HL-60 (cell line): ENCODE measurements around the gene C11orf91.
"Not testable (repeated sequence)": the region's sequence is repeated elsewhere in the genome, so short reads cannot be mapped to it uniquely, and the experiment has no call there.

Experiments used
- DNase-seq, 2 experiments: peaks; one replicate each; pipeline ENCODE4 v3.0.0-alpha.2; 2010 to 2020; ENCODE audit warnings: low read depth in 1 of 2, low spot score in 1 of 2
- H3K27ac ChIP-seq: fragments of 250-450 bp; sonication (Bioruptor Pico); replicated peaks from 2 replicates; pipeline ENCODE4 v1.5.1; 2020; ENCODE audit warnings: mild to moderate bottlenecking, moderate library complexity
- H3K27me3 ChIP-seq: fragments of 250-450 bp; sonication (Bioruptor Pico); 2 replicates; pipeline ENCODE4 v1.5.1; 2021; ENCODE audit warnings: mild to moderate bottlenecking, moderate library complexity; ENCODE audit not compliant: insufficient read depth, poor library complexity, severe bottlenecking
- H3K4me3 ChIP-seq: replicated peaks from 2 replicates; pipeline ENCODE4 v1.5.1; 2011; ENCODE audit warnings: mild to moderate bottlenecking, control low read depth, low read length; ENCODE audit not compliant: insufficient read depth
- GABPA ChIP-seq: IDR thresholded peaks from 2 replicates; pipeline ENCODE4 v1.6.1; 2012; ENCODE audit warnings: low read depth
- POLR2AphosphoS5 ChIP-seq: IDR thresholded peaks from 2 replicates; pipeline ENCODE4 v1.6.1; 2012; ENCODE audit warnings: low read depth
- SPI1 ChIP-seq: IDR thresholded peaks from 2 replicates; pipeline ENCODE4 v1.6.1; 2012; ENCODE audit warnings: low read depth, mild to moderate bottlenecking, borderline replicate concordance
- TF ChIP-seq, protein P1 (sequence below): IDR thresholded peaks from one replicate; pipeline ENCODE4 v1.5.1; 2011; ENCODE audit warnings: low read length, control low read depth, inconsistent platforms; ENCODE audit not compliant: insufficient read depth
- TF ChIP-seq, protein P2 (sequence below): IDR thresholded peaks from 2 replicates; pipeline ENCODE4 v1.6.1; 2012; ENCODE audit warnings: low read depth; ENCODE audit not compliant: insufficient replicate concordance

C11orf91 gene

DNA sequence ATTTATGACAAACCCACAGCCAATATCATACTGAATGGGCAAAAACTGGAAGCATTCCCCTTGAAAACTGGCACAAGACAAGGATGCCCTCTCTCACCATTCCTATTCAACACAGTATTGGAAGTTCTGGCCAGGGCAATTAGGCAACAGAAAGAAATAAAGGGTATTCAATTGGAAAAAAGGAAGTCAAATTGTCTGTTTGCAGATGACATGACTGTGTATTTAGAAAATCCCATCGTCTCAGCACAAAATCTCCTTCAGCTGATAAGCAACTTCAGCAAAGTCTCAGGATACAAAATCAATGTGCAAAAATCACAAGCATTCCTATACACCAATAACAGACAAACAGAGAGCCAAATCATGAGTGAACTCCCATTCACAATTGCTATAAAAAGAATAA lies 26.9 kb upstream of the C11orf91 start:
- DNase-seq: not testable (repeated sequence)

DNA sequence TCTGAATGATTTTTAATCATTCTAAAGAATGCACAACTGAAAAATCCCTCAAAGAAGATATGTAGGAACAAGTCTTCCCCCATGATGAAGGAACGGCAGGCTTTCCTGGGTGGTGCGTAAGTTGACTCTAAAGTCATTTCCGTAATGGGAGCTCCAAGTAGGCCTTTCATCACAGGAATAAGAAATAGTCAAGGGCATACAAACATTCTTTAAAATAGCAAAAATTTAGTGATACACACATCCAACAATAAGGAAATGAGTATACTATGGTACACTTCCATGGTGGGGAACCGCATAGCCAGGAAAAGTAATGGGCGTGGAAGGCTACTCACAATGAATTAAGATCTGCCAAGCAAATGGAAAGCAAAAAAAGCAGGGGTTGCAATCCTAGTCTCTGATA lies 24.9 kb upstream of the C11orf91 start:
- no peak for DNase-seq
- H3K27ac ChIP-seq: no peak overlapping the region
- no peaks in the 10 kb centered on the region for H3K27me3 ChIP-seq
- TF ChIP-seq, protein P1, sequence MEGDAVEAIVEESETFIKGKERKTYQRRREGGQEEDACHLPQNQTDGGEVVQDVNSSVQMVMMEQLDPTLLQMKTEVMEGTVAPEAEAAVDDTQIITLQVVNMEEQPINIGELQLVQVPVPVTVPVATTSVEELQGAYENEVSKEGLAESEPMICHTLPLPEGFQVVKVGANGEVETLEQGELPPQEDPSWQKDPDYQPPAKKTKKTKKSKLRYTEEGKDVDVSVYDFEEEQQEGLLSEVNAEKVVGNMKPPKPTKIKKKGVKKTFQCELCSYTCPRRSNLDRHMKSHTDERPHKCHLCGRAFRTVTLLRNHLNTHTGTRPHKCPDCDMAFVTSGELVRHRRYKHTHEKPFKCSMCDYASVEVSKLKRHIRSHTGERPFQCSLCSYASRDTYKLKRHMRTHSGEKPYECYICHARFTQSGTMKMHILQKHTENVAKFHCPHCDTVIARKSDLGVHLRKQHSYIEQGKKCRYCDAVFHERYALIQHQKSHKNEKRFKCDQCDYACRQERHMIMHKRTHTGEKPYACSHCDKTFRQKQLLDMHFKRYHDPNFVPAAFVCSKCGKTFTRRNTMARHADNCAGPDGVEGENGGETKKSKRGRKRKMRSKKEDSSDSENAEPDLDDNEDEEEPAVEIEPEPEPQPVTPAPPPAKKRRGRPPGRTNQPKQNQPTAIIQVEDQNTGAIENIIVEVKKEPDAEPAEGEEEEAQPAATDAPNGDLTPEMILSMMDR: no peak
- TF ChIP-seq, protein P2, sequence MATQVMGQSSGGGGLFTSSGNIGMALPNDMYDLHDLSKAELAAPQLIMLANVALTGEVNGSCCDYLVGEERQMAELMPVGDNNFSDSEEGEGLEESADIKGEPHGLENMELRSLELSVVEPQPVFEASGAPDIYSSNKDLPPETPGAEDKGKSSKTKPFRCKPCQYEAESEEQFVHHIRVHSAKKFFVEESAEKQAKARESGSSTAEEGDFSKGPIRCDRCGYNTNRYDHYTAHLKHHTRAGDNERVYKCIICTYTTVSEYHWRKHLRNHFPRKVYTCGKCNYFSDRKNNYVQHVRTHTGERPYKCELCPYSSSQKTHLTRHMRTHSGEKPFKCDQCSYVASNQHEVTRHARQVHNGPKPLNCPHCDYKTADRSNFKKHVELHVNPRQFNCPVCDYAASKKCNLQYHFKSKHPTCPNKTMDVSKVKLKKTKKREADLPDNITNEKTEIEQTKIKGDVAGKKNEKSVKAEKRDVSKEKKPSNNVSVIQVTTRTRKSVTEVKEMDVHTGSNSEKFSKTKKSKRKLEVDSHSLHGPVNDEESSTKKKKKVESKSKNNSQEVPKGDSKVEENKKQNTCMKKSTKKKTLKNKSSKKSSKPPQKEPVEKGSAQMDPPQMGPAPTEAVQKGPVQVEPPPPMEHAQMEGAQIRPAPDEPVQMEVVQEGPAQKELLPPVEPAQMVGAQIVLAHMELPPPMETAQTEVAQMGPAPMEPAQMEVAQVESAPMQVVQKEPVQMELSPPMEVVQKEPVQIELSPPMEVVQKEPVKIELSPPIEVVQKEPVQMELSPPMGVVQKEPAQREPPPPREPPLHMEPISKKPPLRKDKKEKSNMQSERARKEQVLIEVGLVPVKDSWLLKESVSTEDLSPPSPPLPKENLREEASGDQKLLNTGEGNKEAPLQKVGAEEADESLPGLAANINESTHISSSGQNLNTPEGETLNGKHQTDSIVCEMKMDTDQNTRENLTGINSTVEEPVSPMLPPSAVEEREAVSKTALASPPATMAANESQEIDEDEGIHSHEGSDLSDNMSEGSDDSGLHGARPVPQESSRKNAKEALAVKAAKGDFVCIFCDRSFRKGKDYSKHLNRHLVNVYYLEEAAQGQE: no peak
- TF ChIP-seq GABPA (no peak), POLR2AphosphoS5 (no peak)
- H3K4me3 ChIP-seq: no peak overlapping the region

More for the DNA sequence above, 26.9 kb upstream of the C11orf91 start:
- not testable (repeated sequence) for H3K27ac ChIP-seq, H3K4me3 ChIP-seq, H3K27me3 ChIP-seq
- TF ChIP-seq SPI1: peak; percentile 53; the same call in 1 of the 2 replicates

DNA sequence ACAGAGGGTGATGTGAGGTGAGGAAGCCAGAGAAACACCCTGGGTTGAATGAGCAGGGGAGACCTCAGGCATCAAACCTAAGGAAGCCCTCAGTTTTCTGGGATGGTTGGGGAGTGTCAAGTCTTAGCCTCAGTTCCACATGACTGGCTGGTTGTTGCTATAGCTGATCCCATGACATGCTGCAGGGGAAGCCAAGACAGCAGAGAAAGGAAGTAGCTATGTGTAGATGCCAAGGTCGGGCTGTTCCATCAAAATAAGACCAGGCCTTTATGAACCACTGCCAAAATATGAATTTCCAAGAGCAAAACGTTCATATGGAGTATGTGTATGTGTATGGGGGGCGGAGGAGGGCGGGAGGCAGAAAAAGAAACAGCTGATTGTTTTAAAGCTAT lies 24.0 kb upstream of the C11orf91 start:
- H3K27ac ChIP-seq: no peak overlapping the region
- peak in 1 of 2 experiments; percentile 49 for DNase-seq
- TF ChIP-seq POLR2AphosphoS5 (no peak), GABPA (no peak), SPI1 (peak; percentile 65; the same call in 1 of the 2 replicates)
- TF ChIP-seq, protein P2: no peak
- TF ChIP-seq, protein P1: no peak
- no peaks in the 10 kb centered on the region for H3K27me3 ChIP-seq
- no peak overlapping the region for H3K4me3 ChIP-seq

DNA sequence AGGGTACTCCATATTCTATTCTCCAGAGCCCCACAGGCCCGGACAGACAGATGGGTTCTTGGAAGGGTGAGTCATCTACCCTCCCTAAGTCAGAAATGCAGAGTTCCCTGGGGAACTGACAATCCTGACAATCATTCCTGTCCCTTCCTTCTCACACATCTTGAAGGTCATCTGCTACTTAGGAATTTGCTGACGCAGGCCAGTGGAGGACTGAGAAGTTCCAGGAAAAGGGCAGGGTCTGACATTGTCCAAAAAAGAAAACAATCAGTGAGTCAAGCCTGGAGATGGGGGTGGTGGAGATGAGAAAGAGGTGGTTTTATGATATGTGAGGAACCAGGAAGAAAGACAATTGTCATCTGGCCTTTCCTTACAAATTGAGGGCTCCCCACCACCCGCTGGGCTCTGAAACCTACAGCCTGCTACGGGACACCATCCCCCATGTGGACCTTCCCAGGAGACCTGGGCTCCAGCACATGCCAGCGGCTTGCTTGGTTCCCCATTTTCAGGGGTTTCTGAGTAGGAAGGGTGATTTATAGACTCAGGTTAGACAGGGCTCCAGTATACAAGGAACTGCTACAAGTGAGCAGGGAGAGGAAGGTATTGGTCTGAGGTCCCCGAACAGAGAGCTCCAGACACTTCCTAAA lies 22.7 kb upstream of the C11orf91 start:
- H3K4me3 ChIP-seq: no peak overlapping the region
- TF ChIP-seq GABPA (no peak), SPI1 (peak; percentile 47; the same call in 1 of the 2 replicates)
- TF ChIP-seq, protein P1: no peak
- H3K27ac ChIP-seq: peak overlapping the region; percentile 27; the same call in 1 of the 2 replicates
- no peaks in the 10 kb centered on the region for H3K27me3 ChIP-seq
- DNase-seq: peak in 1 of 2 experiments; percentile 62
